B cell (primary cell): ENCODE results near the gene SYT2. TPM values are rescaled to one million over a fixed set of nuclear protein-coding genes. Genes with fewer than 3 reads are reported as not detected.

ENCODE experiments used
- ATAC-seq: fragments of 200-7000 bp; cut with Tn5 transposase; one replicate; pipeline ENCODE4 v1.10.0; 2021; ENCODE audit warnings: low read depth, mild to moderate bottlenecking, moderate number of reproducible peaks, moderate library complexity
- CTCF ChIA-PET: fragments of 350-600 bp; sonication (Branson Sonifier 250); formaldehyde crosslinking; loops from one replicate; lab custom pipeline; 2021; ENCODE audit warnings: antibody characterized with exemption, inconsistent platforms; lab: Charles Lee
- POLR2A ChIA-PET: fragments of 350-600 bp; sonication (Branson Sonifier 250); formaldehyde crosslinking; loops from one replicate; lab custom pipeline; 2021; ENCODE audit warnings: antibody characterized with exemption; lab: Charles Lee
- DNase-seq: peaks from one replicate; pipeline ENCODE4 v3.0.0; 2013
- H2AFZ ChIP-seq: 2 replicates; pipeline ENCODE4 v1.6.1; 2012; ENCODE audit warnings: mild to moderate bottlenecking, low read depth, low read length; ENCODE audit not compliant: insufficient read depth, poor library complexity, severe bottlenecking
- H3K27ac ChIP-seq, 2 donors: 1 replicate in 1 of 2; 2 replicates in 1 of 2; pipeline ENCODE4 v1.5.1; 2012 to 2013; ENCODE audit warnings: low read length in 2 of 2, mild to moderate bottlenecking in 2 of 2, moderate library complexity in 1 of 2
- H3K27me3 ChIP-seq, 4 experiments: fragments of 200-600 bp in 1 of 4; sonication (generic) in 1 of 4; replicated peaks in 1 of 4; 1 replicate in 2 of 4; 2 replicates in 2 of 4; pipeline versions ENCODE4 v1.6.1 to v1.7.0; 2013 to 2016; ENCODE audit warnings: low read length in 3 of 4, mild to moderate bottlenecking in 2 of 4, mixed read lengths in 1 of 4, moderate library complexity in 1 of 4; ENCODE audit not compliant: insufficient read depth in 4 of 4, control insufficient read depth in 3 of 4; ENCODE audit errors: control extremely low read depth in 1 of 4
- H3K36me3 ChIP-seq, 2 experiments: replicated peaks in 1 of 2; 1 replicate in 1 of 2; 2 replicates in 1 of 2; pipeline versions ENCODE4 v1.6.1 to v1.7.1; 2013; ENCODE audit warnings: low read length in 1 of 2; ENCODE audit not compliant: insufficient read depth in 2 of 2, control insufficient read depth in 1 of 2; ENCODE audit errors: control extremely low read depth in 1 of 2, extremely low read depth in 1 of 2
- H3K4me1 ChIP-seq, 2 donors: fragments of 200-600 bp in 1 of 2; sonication (generic) in 1 of 2; 1 replicate in 1 of 2; 2 replicates in 1 of 2; pipeline versions ENCODE4 v1.5.1 to v1.6.1; 2013 to 2017; ENCODE audit warnings: low read length in 2 of 2; ENCODE audit not compliant: control insufficient read depth in 2 of 2, insufficient read depth in 2 of 2
- H3K4me2 ChIP-seq: replicated peaks from 2 replicates; pipeline ENCODE3; 2012; ENCODE audit warnings: mild to moderate bottlenecking, low read depth, low read length; ENCODE audit not compliant: poor library complexity, severe bottlenecking
- H3K4me3 ChIP-seq, 5 experiments: fragments of 200-600 bp in 1 of 5; sonication (generic) in 1 of 5; 1 replicate in 3 of 5; 2 replicates in 2 of 5; pipeline versions ENCODE4 v1.5.1 to v1.7.0; 2011 to 2016; ENCODE audit warnings: low read length in 4 of 5, mild to moderate bottlenecking in 4 of 5, low read depth in 2 of 5, control low read depth in 1 of 5, moderate library complexity in 1 of 5; ENCODE audit not compliant: insufficient read depth in 1 of 5; ENCODE audit errors: control extremely low read depth in 1 of 5, extremely low read depth in 1 of 5
- H3K79me2 ChIP-seq: fragments of 200-600 bp; sonication (generic); one replicate; pipeline ENCODE4 v1.6.0; 2016; ENCODE audit warnings: low read length; ENCODE audit not compliant: control insufficient read depth, insufficient read depth
- H3K9ac ChIP-seq: fragments of 200-600 bp; sonication (generic); 2 replicates; pipeline ENCODE4 v1.6.1; 2017; ENCODE audit warnings: mild to moderate bottlenecking, low read length, moderate library complexity
- H3K9me3 ChIP-seq, 3 donors: one replicate each; pipeline versions ENCODE4 v1.6.1 to v1.7.1; 2013; ENCODE audit warnings: low read length in 2 of 3; ENCODE audit not compliant: control insufficient read depth in 2 of 3, insufficient read depth in 1 of 3; ENCODE audit errors: control extremely low read depth in 1 of 3
- H4K20me1 ChIP-seq: 2 replicates; pipeline ENCODE4 v1.6.0; 2012; ENCODE audit warnings: mild to moderate bottlenecking, low read length; ENCODE audit not compliant: insufficient read depth, control insufficient read depth, poor library complexity, severe bottlenecking
- H3K27ac Mint-ChIP-seq: one replicate; pipeline ENCODE4 v1.8.0; 2021; ENCODE audit warnings: mixed read lengths
- H3K27me3 Mint-ChIP-seq: one replicate; pipeline ENCODE4 v1.8.0; 2021; ENCODE audit warnings: mixed read lengths
- H3K4me1 Mint-ChIP-seq: one replicate; pipeline ENCODE4 v1.8.0; 2021; ENCODE audit warnings: mixed read lengths
- H3K4me3 Mint-ChIP-seq: one replicate; pipeline ENCODE4 v1.8.0; 2021; ENCODE audit warnings: mixed read lengths
- H3K9me3 Mint-ChIP-seq: one replicate; pipeline ENCODE4 v1.8.0; 2022; ENCODE audit warnings: mixed read lengths; ENCODE audit not compliant: insufficient read depth
- EZH2 ChIP-seq: IDR thresholded peaks from 2 replicates; pipeline ENCODE4 v1.6.1; 2012; ENCODE audit warnings: borderline replicate concordance, low read depth, mild to moderate bottlenecking, moderate library complexity, low read length; ENCODE audit not compliant: insufficient read depth, poor library complexity, severe bottlenecking
- WGBS: methylation state at CpG from one replicate; pipeline ENCODE4 v1.1.5; 2013; ENCODE audit warnings: missing lambda C conversion rate; ENCODE audit not compliant: insufficient coverage; 5-methylcytosine and 5-hydroxymethylcytosine counted together
- intact Hi-C: fragments of 100-400 bp; cut with micrococcal nuclease; formaldehyde crosslinking; loops from one replicate; pipeline ENCODE4 v1.10.0; 2022
- polyA plus RNA-seq: library from polyadenylated mRNA; depleted of rRNA; stranded (reverse); fragments of >200 nt; gene quantifications from 2 replicates; pipeline ENCODE4 v1.2.3, GENCODE V29; 2012
- total RNA-seq, 2 donors: library from RNA; stranded (reverse); fragments of 120-200 nt in 1 of 2; gene quantifications; 1 replicate in 1 of 2; 2 replicates in 1 of 2; pipeline versions ENCODE4 v1.2.3 to v1.2.4, GENCODE V29; 2013 to 2022
- TF ChIP-seq, protein P1 (sequence below): fragments of 200-600 bp; IDR thresholded peaks from one replicate; pipeline ENCODE4 v1.8.0; 2022; ENCODE audit warnings: antibody characterized with exemption, mild to moderate bottlenecking

SYT2 gene
- total and polyA plus RNA-seq, 2 donors (not counting 1 experiment from before 2014, with no cell fraction given) = not detected

GRCh38 chr1:202677433-202677832 is 32.8 kb downstream of the SYT2 start:
- Mint-ChIP-seq H3K9me3 (peaks cover under 1% of the 10 kb centered on the region), H3K4me1 (no peaks in the 10 kb centered on the region), H3K4me3 (no peak overlapping the region), H3K27me3 (peaks cover 65% of the 10 kb centered on the region), H3K27ac (no peak overlapping the region)
- intact Hi-C loops = no loop called here
- ChIA-PET CTCF (interaction anchor here (0.7 kb wide), 1 partner anchor 663 kb away, joined by 4 read pairs; no protein-coding TSS in a partner anchor), POLR2A (no interaction called here)
- 57% methylated on average over 1 of the region's 2 CpGs for WGBS
- H3K9me3 ChIP-seq = peaks cover 0 to 5% (median 4%) of the 10 kb centered on the region in 3 donors
- peaks cover 0 to 35% (median 7%) of the 10 kb centered on the region in 4 experiments for H3K27me3 ChIP-seq
- no peaks in the 10 kb centered on the region for H4K20me1 ChIP-seq
- TF ChIP-seq EZH2 = no peak
- TF ChIP-seq, protein P1, sequence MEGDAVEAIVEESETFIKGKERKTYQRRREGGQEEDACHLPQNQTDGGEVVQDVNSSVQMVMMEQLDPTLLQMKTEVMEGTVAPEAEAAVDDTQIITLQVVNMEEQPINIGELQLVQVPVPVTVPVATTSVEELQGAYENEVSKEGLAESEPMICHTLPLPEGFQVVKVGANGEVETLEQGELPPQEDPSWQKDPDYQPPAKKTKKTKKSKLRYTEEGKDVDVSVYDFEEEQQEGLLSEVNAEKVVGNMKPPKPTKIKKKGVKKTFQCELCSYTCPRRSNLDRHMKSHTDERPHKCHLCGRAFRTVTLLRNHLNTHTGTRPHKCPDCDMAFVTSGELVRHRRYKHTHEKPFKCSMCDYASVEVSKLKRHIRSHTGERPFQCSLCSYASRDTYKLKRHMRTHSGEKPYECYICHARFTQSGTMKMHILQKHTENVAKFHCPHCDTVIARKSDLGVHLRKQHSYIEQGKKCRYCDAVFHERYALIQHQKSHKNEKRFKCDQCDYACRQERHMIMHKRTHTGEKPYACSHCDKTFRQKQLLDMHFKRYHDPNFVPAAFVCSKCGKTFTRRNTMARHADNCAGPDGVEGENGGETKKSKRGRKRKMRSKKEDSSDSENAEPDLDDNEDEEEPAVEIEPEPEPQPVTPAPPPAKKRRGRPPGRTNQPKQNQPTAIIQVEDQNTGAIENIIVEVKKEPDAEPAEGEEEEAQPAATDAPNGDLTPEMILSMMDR = no peak
- H3K79me2 ChIP-seq = no peaks in the 10 kb centered on the region
- H2AFZ ChIP-seq = no peak overlapping the region
- H3K27ac ChIP-seq = no peak overlapping the region
- no peak for ATAC-seq
- H3K4me2 ChIP-seq = no peak overlapping the region
- H3K9ac ChIP-seq = no peak overlapping the region
- no peak overlapping the region for H3K4me3 ChIP-seq
- H3K36me3 ChIP-seq = no peaks in the 10 kb centered on the region
- DNase-seq = no peak
- H3K4me1 ChIP-seq = no peaks in the 10 kb centered on the region

DNA sequence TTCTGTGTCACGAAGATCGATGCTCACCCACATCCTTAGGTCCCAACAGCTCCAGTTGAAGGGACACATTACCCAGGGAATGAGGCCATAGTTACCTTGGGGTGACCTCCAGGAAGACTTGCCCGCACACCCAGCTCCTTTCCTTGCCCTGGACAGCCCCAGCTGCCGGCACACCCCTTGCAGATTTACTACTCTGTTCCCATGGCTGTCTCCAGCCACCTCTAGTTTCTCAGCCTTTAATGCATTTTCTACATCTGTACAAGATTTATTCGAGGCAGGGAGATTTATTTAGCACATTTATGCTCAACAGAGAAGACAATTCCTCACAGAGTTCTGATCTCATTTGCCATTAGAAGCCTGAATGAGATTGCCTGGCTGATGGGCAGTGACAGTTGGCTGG is 36.7 kb downstream of the SYT2 start:
- Mint-ChIP-seq H3K9me3 (peaks cover 2% of the 10 kb centered on the region), H3K27me3 (peaks cover 37% of the 10 kb centered on the region), H3K4me3 (no peak overlapping the region), H3K27ac (no peak overlapping the region), H3K4me1 (no peaks in the 10 kb centered on the region)
- H3K4me1 ChIP-seq = no peaks in the 10 kb centered on the region
- no peak overlapping the region for H3K9ac ChIP-seq
- no peak overlapping the region for H3K27ac ChIP-seq
- no peak for DNase-seq
- no peak for ATAC-seq
- H4K20me1 ChIP-seq = no peaks in the 10 kb centered on the region
- H3K9me3 ChIP-seq = peaks cover 0 to 11% (median 5%) of the 10 kb centered on the region in 3 donors
- 91% methylated on average over 3 of the region's 5 CpGs for WGBS
- H2AFZ ChIP-seq = no peak overlapping the region
- TF ChIP-seq, protein P1 = no peak
- TF ChIP-seq EZH2 = no peak
- peaks cover 0 to 19% (median 2%) of the 10 kb centered on the region in 4 experiments for H3K27me3 ChIP-seq
- ChIA-PET CTCF (no interaction called here), POLR2A (no interaction called here)
- no peaks in the 10 kb centered on the region for H3K36me3 ChIP-seq
- H3K4me3 ChIP-seq = no peak overlapping the region
- no peaks in the 10 kb centered on the region for H3K79me2 ChIP-seq
- no peak overlapping the region for H3K4me2 ChIP-seq
- intact Hi-C loops = no loop called here
